HL-60 (cell line): Measurements from ENCODE around the gene NR0B1.
A peak's percentile ranks its signal among the peaks of the same experiment; 100 is the strongest.

ENCODE experiments used
- DNase-seq, 2 experiments: peaks; one replicate each; pipeline ENCODE4 v3.0.0-alpha.2; 2010 to 2020; ENCODE audit warnings: low read depth in 1 of 2, low spot score in 1 of 2
- H3K27ac ChIP-seq: fragments of 250-450 bp; sonication (Bioruptor Pico); replicated peaks from 2 replicates; pipeline ENCODE4 v1.5.1; 2020; ENCODE audit warnings: mild to moderate bottlenecking, moderate library complexity
- H3K27me3 ChIP-seq: fragments of 250-450 bp; sonication (Bioruptor Pico); 2 replicates; pipeline ENCODE4 v1.5.1; 2021; ENCODE audit warnings: mild to moderate bottlenecking, moderate library complexity; ENCODE audit not compliant: insufficient read depth, poor library complexity, severe bottlenecking
- H3K4me3 ChIP-seq: replicated peaks from 2 replicates; pipeline ENCODE4 v1.5.1; 2011; ENCODE audit warnings: mild to moderate bottlenecking, control low read depth, low read length; ENCODE audit not compliant: insufficient read depth
- CTCF ChIP-seq: IDR thresholded peaks from one replicate; pipeline ENCODE4 v1.5.1; 2011; ENCODE audit warnings: low read length, control low read depth, inconsistent platforms; ENCODE audit not compliant: insufficient read depth
- GABPA ChIP-seq: IDR thresholded peaks from 2 replicates; pipeline ENCODE4 v1.6.1; 2012; ENCODE audit warnings: low read depth
- POLR2AphosphoS5 ChIP-seq: IDR thresholded peaks from 2 replicates; pipeline ENCODE4 v1.6.1; 2012; ENCODE audit warnings: low read depth
- REST ChIP-seq: IDR thresholded peaks from 2 replicates; pipeline ENCODE4 v1.6.1; 2012; ENCODE audit warnings: low read depth; ENCODE audit not compliant: insufficient replicate concordance
- SPI1 ChIP-seq: IDR thresholded peaks from 2 replicates; pipeline ENCODE4 v1.6.1; 2012; ENCODE audit warnings: low read depth, mild to moderate bottlenecking, borderline replicate concordance

NR0B1 gene

GRCh38 chrX:30308263-30309138, 689 bp downstream of the NR0B1 start:
- DNase-seq: peak in 1 of 2 experiments; percentile 13
- TF ChIP-seq POLR2AphosphoS5: no peak
- TF ChIP-seq SPI1: no peak
- no peak for TF ChIP-seq REST
- no peak for TF ChIP-seq CTCF
- no peak for TF ChIP-seq GABPA
- no peak overlapping the region for H3K27ac ChIP-seq
- no peak overlapping the region for H3K4me3 ChIP-seq
- peaks cover 8% of the 10 kb centered on the region for H3K27me3 ChIP-seq

GRCh38 chrX:30307466-30307865, 1.7 kb downstream of the NR0B1 start:
- Histone ChIP-seq H3K4me3 (no peak overlapping the region), H3K27ac (no peak overlapping the region), H3K27me3 (peaks cover 8% of the 10 kb centered on the region)
- DNase-seq: no peak
- no peak for TF ChIP-seq POLR2AphosphoS5

- TF ChIP-seq SPI1: no peak
- TF ChIP-seq POLR2AphosphoS5: no peak
- no peak for TF ChIP-seq REST
- no peak for TF ChIP-seq GABPA
- no peak for TF ChIP-seq CTCF
- no peak overlapping the region for H3K4me3 ChIP-seq
- H3K27ac ChIP-seq: no peak overlapping the region
- peaks cover 7% of the 10 kb centered on the region for H3K27me3 ChIP-seq
- DNase-seq: no peak
Measured at GRCh38 chrX:30304866-30305265, 4.3 kb downstream of the NR0B1 start.

- DNase-seq: no peak
- no peak for TF ChIP-seq POLR2AphosphoS5
- no peak for TF ChIP-seq SPI1
- TF ChIP-seq GABPA: no peak
- TF ChIP-seq REST: no peak
- TF ChIP-seq CTCF: no peak
- Histone ChIP-seq H3K27ac (no peak overlapping the region), H3K4me3 (no peak overlapping the region), H3K27me3 (peaks cover 3% of the 10 kb centered on the region)
Measured at GRCh38 chrX:30302956-30303355, 6.2 kb downstream of the NR0B1 start.
